Measurements from ENCODE around the gene WNT10A.

WNT10A gene

GRCh38 chr2:218892693-218893348 is 12.2 kb downstream of the WNT10A start:
- no peak for TF ChIP-seq SIN3A (IDR thresholded peaks at IDR 0.05; ENCODE audit: borderline replicate concordance, insufficient read depth, low read length)
- TF ChIP-seq POLR2AphosphoS5 (IDR thresholded peaks at IDR 0.05; ENCODE audit: low read depth, low read length) = no peak
- peak; percentile 92 for TF ChIP-seq FOXP2 (optimal IDR thresholded peaks at IDR 0.05; ENCODE audit: borderline replicate concordance, extremely low read depth, extremely low read length, insufficient read depth)

GRCh38 chr2:218893349-218894150 is 12.9 kb downstream of the WNT10A start:
- TF ChIP-seq, protein P1, sequence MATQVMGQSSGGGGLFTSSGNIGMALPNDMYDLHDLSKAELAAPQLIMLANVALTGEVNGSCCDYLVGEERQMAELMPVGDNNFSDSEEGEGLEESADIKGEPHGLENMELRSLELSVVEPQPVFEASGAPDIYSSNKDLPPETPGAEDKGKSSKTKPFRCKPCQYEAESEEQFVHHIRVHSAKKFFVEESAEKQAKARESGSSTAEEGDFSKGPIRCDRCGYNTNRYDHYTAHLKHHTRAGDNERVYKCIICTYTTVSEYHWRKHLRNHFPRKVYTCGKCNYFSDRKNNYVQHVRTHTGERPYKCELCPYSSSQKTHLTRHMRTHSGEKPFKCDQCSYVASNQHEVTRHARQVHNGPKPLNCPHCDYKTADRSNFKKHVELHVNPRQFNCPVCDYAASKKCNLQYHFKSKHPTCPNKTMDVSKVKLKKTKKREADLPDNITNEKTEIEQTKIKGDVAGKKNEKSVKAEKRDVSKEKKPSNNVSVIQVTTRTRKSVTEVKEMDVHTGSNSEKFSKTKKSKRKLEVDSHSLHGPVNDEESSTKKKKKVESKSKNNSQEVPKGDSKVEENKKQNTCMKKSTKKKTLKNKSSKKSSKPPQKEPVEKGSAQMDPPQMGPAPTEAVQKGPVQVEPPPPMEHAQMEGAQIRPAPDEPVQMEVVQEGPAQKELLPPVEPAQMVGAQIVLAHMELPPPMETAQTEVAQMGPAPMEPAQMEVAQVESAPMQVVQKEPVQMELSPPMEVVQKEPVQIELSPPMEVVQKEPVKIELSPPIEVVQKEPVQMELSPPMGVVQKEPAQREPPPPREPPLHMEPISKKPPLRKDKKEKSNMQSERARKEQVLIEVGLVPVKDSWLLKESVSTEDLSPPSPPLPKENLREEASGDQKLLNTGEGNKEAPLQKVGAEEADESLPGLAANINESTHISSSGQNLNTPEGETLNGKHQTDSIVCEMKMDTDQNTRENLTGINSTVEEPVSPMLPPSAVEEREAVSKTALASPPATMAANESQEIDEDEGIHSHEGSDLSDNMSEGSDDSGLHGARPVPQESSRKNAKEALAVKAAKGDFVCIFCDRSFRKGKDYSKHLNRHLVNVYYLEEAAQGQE (IDR thresholded peaks at IDR 0.05; ENCODE audit: insufficient read depth in 1 of 2, low read depth in 2 of 2, low read length in 2 of 2) = no peak

GRCh38 chr2:218894151-218894879 is 13.7 kb downstream of the WNT10A start:
- TF ChIP-seq SIN3A (IDR thresholded peaks at IDR 0.05; ENCODE audit: borderline replicate concordance, insufficient read depth, low read length) (no peak), POLR2AphosphoS5 (IDR thresholded peaks at IDR 0.05; ENCODE audit: low read depth, low read length) (no peak), TAF1 (IDR thresholded peaks at IDR 0.05; ENCODE audit: borderline replicate concordance, insufficient read depth, low read length) (no peak), FOXP2 (optimal IDR thresholded peaks at IDR 0.05; ENCODE audit: borderline replicate concordance, extremely low read depth, extremely low read length, insufficient read depth) (no peak)
- TF ChIP-seq, protein P1 (IDR thresholded peaks at IDR 0.05; ENCODE audit: insufficient read depth in 1 of 2, low read depth in 2 of 2, low read length in 2 of 2) = no peak

- no peak for TF ChIP-seq FOXP2 (optimal IDR thresholded peaks at IDR 0.05; ENCODE audit: borderline replicate concordance, extremely low read depth, extremely low read length, insufficient read depth)
- no peak for TF ChIP-seq POLR2AphosphoS5 (IDR thresholded peaks at IDR 0.05; ENCODE audit: low read depth, low read length)
- TF ChIP-seq, protein P1 (IDR thresholded peaks at IDR 0.05; ENCODE audit: insufficient read depth in 1 of 2, low read depth in 2 of 2, low read length in 2 of 2) = no peak
- TF ChIP-seq TAF1 (IDR thresholded peaks at IDR 0.05; ENCODE audit: borderline replicate concordance, insufficient read depth, low read length) = no peak
- TF ChIP-seq SIN3A (IDR thresholded peaks at IDR 0.05; ENCODE audit: borderline replicate concordance, insufficient read depth, low read length) = no peak
Observed at GRCh38 chr2:218894880-218895157, 14.2 kb downstream of the WNT10A start.

- TF ChIP-seq, protein P1 (IDR thresholded peaks at IDR 0.05; ENCODE audit: insufficient read depth in 1 of 2, low read depth in 2 of 2, low read length in 2 of 2) = no peak
- no peak for TF ChIP-seq SIN3A (IDR thresholded peaks at IDR 0.05; ENCODE audit: borderline replicate concordance, insufficient read depth, low read length)
- no peak for TF ChIP-seq POLR2AphosphoS5 (IDR thresholded peaks at IDR 0.05; ENCODE audit: low read depth, low read length)
Observed at GRCh38 chr2:218895326-218895725, 14.7 kb downstream of the WNT10A start.

Measured in PFSK-1 (cell line).